K562 (cell line): Measurements from ENCODE around the gene TTC33.

Source experiments
- BRCA1 ChIP-seq, 2 experiments: fragments of 450-650 bp in 1 of 2; sonication (generic) in 1 of 2; formaldehyde crosslinking in 1 of 2; IDR thresholded peaks; 2 replicates each; pipeline versions ENCODE4 v1.5.0 to v1.6.1; 2017 to 2020; ENCODE audit warnings: mild to moderate bottlenecking in 1 of 2, missing genetic modification reagents in 1 of 2
- CTCF ChIP-seq, 3 experiments: IDR thresholded peaks in 2 of 3; conservative IDR thresholded peaks in 1 of 3; 2 replicates each; pipeline ENCODE4 v1.5.1; 2011 to 2012; ENCODE audit warnings: low read length in 3 of 3, mild to moderate bottlenecking in 3 of 3, control low read depth in 2 of 3, improper control_type of control experiment in 1 of 3, inconsistent platforms in 1 of 3, low read depth in 1 of 3, mixed read lengths in 1 of 3, moderate library complexity in 1 of 3; ENCODE audit not compliant: insufficient read depth in 2 of 3
- FOXJ3 ChIP-seq: sonication (generic); formaldehyde crosslinking; IDR thresholded peaks from 2 replicates; pipeline ENCODE4 v1.4.0; 2020; ENCODE audit warnings: mild to moderate bottlenecking, missing genetic modification reagents
- KAT7 ChIP-seq: sonication (generic); formaldehyde crosslinking; IDR thresholded peaks from 2 replicates; pipeline ENCODE4 v1.8.0; 2022; ENCODE audit warnings: missing genetic modification reagents, mild to moderate bottlenecking, borderline replicate concordance
- SMARCA4 ChIP-seq: fragments of 450-650 bp; IDR thresholded peaks from 2 replicates; pipeline ENCODE4 v1.6.1; 2016
- TAF1 ChIP-seq: IDR thresholded peaks from 2 replicates; pipeline ENCODE4 v1.6.1; 2011; ENCODE audit warnings: mild to moderate bottlenecking, low read length, moderate library complexity; ENCODE audit not compliant: insufficient read depth, control insufficient read depth, severe bottlenecking; ENCODE audit errors: extremely low read depth
- USF2 ChIP-seq: sonication (generic); formaldehyde crosslinking; IDR thresholded peaks from 2 replicates; pipeline ENCODE4 v1.5.0; 2020; ENCODE audit warnings: missing genetic modification reagents
- ZBED1 ChIP-seq: IDR thresholded peaks from 2 replicates; pipeline ENCODE4 v1.6.1; 2014
- TF ChIP-seq, protein P1 (sequence below): sonication (generic); formaldehyde crosslinking; IDR thresholded peaks from 2 replicates; pipeline ENCODE4 v1.8.1; 2023; ENCODE audit warnings: mild to moderate bottlenecking, missing genetic modification reagents

DNA sequence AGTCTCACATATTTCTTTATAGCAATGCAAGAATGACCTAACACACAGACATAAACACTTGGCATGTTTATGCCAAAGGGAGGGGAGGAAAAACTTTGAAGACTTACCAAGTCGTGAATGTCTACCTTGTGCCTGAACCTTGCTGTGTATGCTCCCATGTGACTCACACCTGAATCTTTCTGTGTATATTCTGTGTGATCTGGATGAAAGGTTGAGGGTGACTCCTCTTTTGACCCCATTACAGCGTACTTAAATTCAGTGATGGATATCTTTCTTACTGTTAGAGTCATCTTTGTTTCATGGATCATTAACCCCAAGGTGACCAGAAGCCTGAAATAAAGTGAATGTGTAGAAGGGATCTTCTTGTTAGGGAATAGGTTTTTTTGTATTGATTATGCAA, 129.0 kb downstream of the TTC33 start:
- TF ChIP-seq CTCF (IDR thresholded peaks at IDR 0.05 in 2 of 3, conservative IDR thresholded peaks at IDR 0.05 in 1 of 3; ENCODE audit: insufficient read depth in 2 of 3, low read depth in 1 of 3, low read length in 3 of 3) (no peak), KAT7 (no peak), SMARCA4 (no peak), ZBED1 (no peak), BRCA1 (IDR thresholded peaks at IDR 0.05) (no peak), BRCA1 (CRISPR knock-in tag; IDR thresholded peaks at IDR 0.05) (no peak), FOXJ3 (CRISPR knock-in tag) (no peak), TAF1 (no peak), USF2 (CRISPR knock-in tag) (no peak)
- TF ChIP-seq, protein P1, sequence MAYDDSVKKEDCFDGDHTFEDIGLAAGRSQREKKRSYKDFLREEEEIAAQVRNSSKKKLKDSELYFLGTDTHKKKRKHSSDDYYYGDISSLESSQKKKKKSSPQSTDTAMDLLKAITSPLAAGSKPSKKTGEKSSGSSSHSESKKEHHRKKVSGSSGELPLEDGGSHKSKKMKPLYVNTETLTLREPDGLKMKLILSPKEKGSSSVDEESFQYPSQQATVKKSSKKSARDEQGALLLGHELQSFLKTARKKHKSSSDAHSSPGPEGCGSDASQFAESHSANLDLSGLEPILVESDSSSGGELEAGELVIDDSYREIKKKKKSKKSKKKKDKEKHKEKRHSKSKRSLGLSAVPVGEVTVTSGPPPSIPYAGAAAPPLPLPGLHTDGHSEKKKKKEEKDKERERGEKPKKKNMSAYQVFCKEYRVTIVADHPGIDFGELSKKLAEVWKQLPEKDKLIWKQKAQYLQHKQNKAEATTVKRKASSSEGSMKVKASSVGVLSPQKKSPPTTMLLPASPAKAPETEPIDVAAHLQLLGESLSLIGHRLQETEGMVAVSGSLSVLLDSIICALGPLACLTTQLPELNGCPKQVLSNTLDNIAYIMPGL (CRISPR knock-in tag), result no peak
